ENCODE data around the gene BTBD6.

Gene BTBD6

DNA sequence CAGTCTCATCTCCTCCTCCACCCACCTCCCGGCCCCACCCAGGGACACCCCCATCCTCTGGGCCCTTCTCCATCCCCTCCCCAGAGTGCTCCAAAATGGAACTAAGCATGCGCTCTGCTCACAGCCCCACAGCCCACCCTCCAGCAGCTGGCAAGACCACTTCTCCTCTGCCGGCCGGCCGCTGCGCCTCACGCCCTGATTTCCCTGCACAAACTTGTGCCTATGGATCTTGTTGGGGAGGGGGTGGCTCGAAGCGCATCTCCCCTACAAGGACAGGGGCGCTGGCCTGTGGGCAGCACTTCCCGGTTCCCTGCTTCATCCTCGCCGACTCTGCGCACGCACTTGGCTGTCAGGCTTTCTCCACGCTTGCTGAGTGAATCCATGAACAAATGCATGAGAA is 47.7 kb upstream of the BTBD6 start:
- Histone ChIP-seq H3K4me2 (no peak overlapping the region), H3K27me3 (ENCODE audit: insufficient read depth, low read depth) (peaks cover 4% of the 10 kb centered on the region), H3K4me3 (IDR thresholded peaks at IDR 0.05; ENCODE audit: insufficient read depth, low read depth, low read length) (no peak overlapping the region), H3K27ac (no peak overlapping the region), H2AFZ (ENCODE audit: low read depth) (no peak overlapping the region), H4K20me1 (ENCODE audit: insufficient read depth) (no peaks in the 10 kb centered on the region), H3K79me2 (ENCODE audit: insufficient read depth, low read depth) (no peaks in the 10 kb centered on the region), H3K4me1 (ENCODE audit: low read depth, poor library complexity, severe bottlenecking) (no peaks in the 10 kb centered on the region), H3K36me3 (ENCODE audit: insufficient read depth) (no peaks in the 10 kb centered on the region), H3K9ac (no peak overlapping the region)
- TF ChIP-seq, protein P1, sequence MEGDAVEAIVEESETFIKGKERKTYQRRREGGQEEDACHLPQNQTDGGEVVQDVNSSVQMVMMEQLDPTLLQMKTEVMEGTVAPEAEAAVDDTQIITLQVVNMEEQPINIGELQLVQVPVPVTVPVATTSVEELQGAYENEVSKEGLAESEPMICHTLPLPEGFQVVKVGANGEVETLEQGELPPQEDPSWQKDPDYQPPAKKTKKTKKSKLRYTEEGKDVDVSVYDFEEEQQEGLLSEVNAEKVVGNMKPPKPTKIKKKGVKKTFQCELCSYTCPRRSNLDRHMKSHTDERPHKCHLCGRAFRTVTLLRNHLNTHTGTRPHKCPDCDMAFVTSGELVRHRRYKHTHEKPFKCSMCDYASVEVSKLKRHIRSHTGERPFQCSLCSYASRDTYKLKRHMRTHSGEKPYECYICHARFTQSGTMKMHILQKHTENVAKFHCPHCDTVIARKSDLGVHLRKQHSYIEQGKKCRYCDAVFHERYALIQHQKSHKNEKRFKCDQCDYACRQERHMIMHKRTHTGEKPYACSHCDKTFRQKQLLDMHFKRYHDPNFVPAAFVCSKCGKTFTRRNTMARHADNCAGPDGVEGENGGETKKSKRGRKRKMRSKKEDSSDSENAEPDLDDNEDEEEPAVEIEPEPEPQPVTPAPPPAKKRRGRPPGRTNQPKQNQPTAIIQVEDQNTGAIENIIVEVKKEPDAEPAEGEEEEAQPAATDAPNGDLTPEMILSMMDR (conservative IDR thresholded peaks at IDR 0.05; ENCODE audit: low read depth, low read length): no peak

DNA sequence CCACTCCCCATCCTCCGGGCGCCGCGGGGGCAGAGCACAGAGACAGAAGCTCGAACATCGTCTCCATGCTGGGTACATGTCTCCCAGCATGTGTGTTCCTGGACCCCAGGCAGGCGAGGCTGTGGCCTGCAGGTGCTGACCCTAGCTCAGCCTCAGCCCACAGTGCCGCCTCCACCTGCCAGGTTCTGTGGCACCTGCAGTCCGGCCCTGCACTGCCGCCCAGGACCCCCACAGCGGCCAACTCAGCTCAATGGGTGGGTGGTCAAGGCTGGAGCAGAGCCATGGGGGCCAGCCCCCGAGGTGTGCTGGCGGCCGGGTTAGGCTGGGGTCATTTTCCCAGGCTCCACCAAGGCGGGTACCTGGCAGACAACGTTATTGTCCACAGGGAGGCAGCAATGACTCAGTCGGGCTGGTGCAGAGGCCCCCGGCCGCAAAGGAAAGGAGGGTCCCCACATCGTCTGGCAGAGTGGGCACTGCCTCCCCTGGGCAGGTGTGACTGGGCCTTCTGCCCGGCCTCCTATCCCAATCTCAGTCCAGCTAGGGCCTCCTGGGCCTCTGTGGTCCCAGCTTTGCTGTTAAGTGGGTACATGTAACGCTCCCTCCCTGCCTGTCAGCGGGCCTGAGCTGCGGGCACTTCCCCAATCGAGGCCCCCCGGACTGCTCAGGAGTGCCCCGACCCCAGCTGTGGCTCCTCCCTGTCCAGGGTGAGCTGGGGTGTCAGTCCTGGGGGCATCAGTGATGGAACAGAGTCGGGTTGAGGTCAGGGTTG is 47.0 kb upstream of the BTBD6 start:
- Histone ChIP-seq H3K36me3 (ENCODE audit: insufficient read depth) (no peaks in the 10 kb centered on the region), H4K20me1 (ENCODE audit: insufficient read depth) (no peaks in the 10 kb centered on the region), H3K27ac (no peak overlapping the region), H3K79me2 (ENCODE audit: insufficient read depth, low read depth) (no peaks in the 10 kb centered on the region), H3K4me3 (IDR thresholded peaks at IDR 0.05; ENCODE audit: insufficient read depth, low read depth, low read length) (no peak overlapping the region), H3K27me3 (ENCODE audit: insufficient read depth, low read depth) (no peaks in the 10 kb centered on the region; the same call in 1 of the 2 replicates), H3K9ac (no peak overlapping the region), H2AFZ (ENCODE audit: low read depth) (no peak overlapping the region), H3K4me2 (no peak overlapping the region), H3K4me1 (ENCODE audit: low read depth, poor library complexity, severe bottlenecking) (no peaks in the 10 kb centered on the region)
- TF ChIP-seq, protein P1 (conservative IDR thresholded peaks at IDR 0.05; ENCODE audit: low read depth, low read length): no peak

DNA sequence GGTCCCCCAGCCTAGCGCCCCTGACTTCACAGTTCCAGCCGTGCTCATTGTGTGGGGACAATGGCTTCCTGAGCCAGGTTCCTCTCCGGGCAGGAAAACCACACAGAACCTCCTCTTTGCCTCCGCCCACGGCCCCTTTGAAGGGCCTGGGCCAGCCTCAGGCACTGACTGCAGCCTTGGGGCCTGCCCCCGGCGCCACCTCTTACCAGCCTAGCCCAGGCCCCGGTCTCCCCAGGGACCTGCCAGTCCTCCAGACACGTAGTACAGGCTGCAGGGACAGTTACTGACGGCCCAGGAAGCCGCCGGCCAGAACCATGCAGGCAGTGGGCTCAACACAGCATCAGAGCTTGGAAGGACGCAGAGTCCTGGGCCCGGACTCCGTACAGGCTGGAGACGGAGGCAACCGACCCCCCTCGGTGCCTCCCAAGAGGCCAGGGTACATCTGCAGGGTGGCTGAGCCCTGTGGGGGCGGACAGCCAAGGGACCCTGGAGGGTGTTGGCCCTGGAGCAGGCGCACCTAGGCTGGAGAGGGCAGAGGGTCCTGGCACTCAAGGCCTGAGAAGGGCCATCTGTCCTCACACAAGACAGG is 46.3 kb upstream of the BTBD6 start:
- Histone ChIP-seq H3K27me3 (ENCODE audit: insufficient read depth, low read depth) (no peaks in the 10 kb centered on the region; the same call in 1 of the 2 replicates), H3K36me3 (ENCODE audit: insufficient read depth) (no peaks in the 10 kb centered on the region), H2AFZ (ENCODE audit: low read depth) (no peak overlapping the region), H3K4me2 (no peak overlapping the region), H4K20me1 (ENCODE audit: insufficient read depth) (no peaks in the 10 kb centered on the region), H3K27ac (no peak overlapping the region), H3K9ac (no peak overlapping the region), H3K4me1 (ENCODE audit: low read depth, poor library complexity, severe bottlenecking) (no peaks in the 10 kb centered on the region), H3K4me3 (IDR thresholded peaks at IDR 0.05; ENCODE audit: insufficient read depth, low read depth, low read length) (no peak overlapping the region), H3K79me2 (ENCODE audit: insufficient read depth, low read depth) (no peaks in the 10 kb centered on the region)
- TF ChIP-seq, protein P1 (conservative IDR thresholded peaks at IDR 0.05; ENCODE audit: low read depth, low read length): no peak

DNA sequence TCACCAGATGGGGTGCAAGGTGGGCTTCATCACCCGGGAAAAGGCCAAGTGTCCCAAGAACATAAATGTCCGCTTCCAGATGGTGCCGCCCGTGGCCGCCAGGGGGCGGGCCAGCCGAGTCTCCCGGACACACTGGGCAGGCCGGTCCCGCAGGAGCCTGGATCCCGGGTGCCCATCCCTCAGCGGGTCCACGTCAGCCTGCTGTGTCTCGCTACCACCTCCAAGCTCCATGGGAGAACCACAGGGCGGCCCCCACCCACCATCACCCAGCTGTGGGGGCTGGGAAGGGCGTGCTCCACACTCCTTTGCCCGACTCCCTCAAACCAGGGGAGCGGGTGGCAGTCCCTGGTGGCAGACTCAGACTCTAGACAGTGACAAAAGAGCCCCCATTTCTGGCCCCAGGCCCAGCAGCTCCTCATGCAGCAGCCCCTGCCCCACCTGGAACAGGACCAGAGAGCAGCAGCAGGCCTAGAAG is 45.2 kb upstream of the BTBD6 start:
- H3K4me1 ChIP-seq (ENCODE audit: low read depth, poor library complexity, severe bottlenecking): no peaks in the 10 kb centered on the region

More for the DNA sequence above, 45.2 kb upstream of the BTBD6 start:
- Histone ChIP-seq H2AFZ (ENCODE audit: low read depth) (no peak overlapping the region), H3K9ac (no peak overlapping the region), H3K4me3 (IDR thresholded peaks at IDR 0.05; ENCODE audit: insufficient read depth, low read depth, low read length) (no peak overlapping the region), H3K36me3 (ENCODE audit: insufficient read depth) (no peaks in the 10 kb centered on the region), H3K27me3 (ENCODE audit: insufficient read depth, low read depth) (no peaks in the 10 kb centered on the region; the same call in 1 of the 2 replicates), H4K20me1 (ENCODE audit: insufficient read depth) (no peaks in the 10 kb centered on the region), H3K4me2 (no peak overlapping the region), H3K27ac (no peak overlapping the region), H3K79me2 (ENCODE audit: insufficient read depth, low read depth) (no peaks in the 10 kb centered on the region)
- TF ChIP-seq, protein P1 (conservative IDR thresholded peaks at IDR 0.05; ENCODE audit: low read depth, low read length): peak; percentile 86
